ENCODE measurements around the gene RGS3.

Gene RGS3

GRCh38 chr9:113574441-113575262, 111.1 kb downstream of the RGS3 start:
- no peak for DNase-seq

GRCh38 chr9:113577525-113578261, 114.2 kb downstream of the RGS3 start:
- no peak for DNase-seq

GRCh38 chr9:113578279-113578865, 114.8 kb downstream of the RGS3 start:
- no peak for DNase-seq

GRCh38 chr9:113578882-113579282, 115.4 kb downstream of the RGS3 start:
- DNase-seq: no peak

- no peak for DNase-seq
Observed at GRCh38 chr9:113579283-113580040, 115.9 kb downstream of the RGS3 start.

GRCh38 chr9:113580041-113580953, 116.8 kb downstream of the RGS3 start:
- no peak for DNase-seq

- no peak for DNase-seq
Observed at GRCh38 chr9:113580954-113581311, 117.4 kb downstream of the RGS3 start.

GRCh38 chr9:113581865-113582697, 118.6 kb downstream of the RGS3 start:
- DNase-seq: no peak

- no peak for DNase-seq
Observed at GRCh38 chr9:113582698-113583200, 119.2 kb downstream of the RGS3 start.

GRCh38 chr9:113583511-113584427, 120.2 kb downstream of the RGS3 start:
- no peak for DNase-seq

GRCh38 chr9:113584428-113585084, 121.0 kb downstream of the RGS3 start:
- no peak for DNase-seq

GRCh38 chr9:113585085-113585442, 121.5 kb downstream of the RGS3 start:
- no peak for DNase-seq

GRCh38 chr9:113585555-113585954, 122.0 kb downstream of the RGS3 start:
- DNase-seq: no peak

GRCh38 chr9:113587471-113588031, 124.0 kb downstream of the RGS3 start:
- DNase-seq: no peak

- no peak for DNase-seq
Observed at GRCh38 chr9:113588242-113588810, 124.8 kb downstream of the RGS3 start.

GRCh38 chr9:113588936-113589335, 125.4 kb downstream of the RGS3 start:
- no peak for DNase-seq

GRCh38 chr9:113589407-113589806, 125.9 kb downstream of the RGS3 start:
- DNase-seq: no peak

- DNase-seq: no peak
Observed at GRCh38 chr9:113589890-113590289, 126.4 kb downstream of the RGS3 start.

- DNase-seq: no peak
Observed at GRCh38 chr9:113590389-113590788, 126.9 kb downstream of the RGS3 start.

Data from NCI-H446 treated with DMSO at 0.1 percent for 48 hours (cell line).